ENCODE results near the gene INTS6L.

INTS6L gene

DNA sequence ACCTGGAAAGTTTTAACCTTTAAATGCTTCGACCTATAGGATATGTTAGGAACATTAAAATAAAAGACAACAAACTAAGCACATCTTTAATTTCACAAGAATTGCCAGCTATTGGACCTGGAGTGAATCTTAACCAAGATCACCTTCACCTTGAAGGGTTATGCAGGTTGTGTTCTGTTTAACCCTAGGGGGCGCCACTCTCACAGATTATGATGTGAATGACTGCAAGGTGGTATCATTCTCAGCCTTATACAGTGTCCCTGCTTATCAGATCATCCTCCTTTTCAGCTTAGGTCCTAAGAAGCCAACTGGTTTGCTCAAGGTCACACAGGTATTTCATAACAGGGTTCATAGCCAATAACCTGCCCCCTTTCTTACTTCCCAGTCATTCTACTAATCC lies 23.5 kb downstream of the INTS6L start:
- no peak overlapping the region for H3K4me3 ChIP-seq (ENCODE audit: severe bottlenecking)
- no peak overlapping the region for H3K27ac ChIP-seq (ENCODE audit: poor library complexity, severe bottlenecking)
- H3K9me3 ChIP-seq (ENCODE audit: severe bottlenecking) = no peaks in the 10 kb centered on the region
- TF ChIP-seq, protein P1, sequence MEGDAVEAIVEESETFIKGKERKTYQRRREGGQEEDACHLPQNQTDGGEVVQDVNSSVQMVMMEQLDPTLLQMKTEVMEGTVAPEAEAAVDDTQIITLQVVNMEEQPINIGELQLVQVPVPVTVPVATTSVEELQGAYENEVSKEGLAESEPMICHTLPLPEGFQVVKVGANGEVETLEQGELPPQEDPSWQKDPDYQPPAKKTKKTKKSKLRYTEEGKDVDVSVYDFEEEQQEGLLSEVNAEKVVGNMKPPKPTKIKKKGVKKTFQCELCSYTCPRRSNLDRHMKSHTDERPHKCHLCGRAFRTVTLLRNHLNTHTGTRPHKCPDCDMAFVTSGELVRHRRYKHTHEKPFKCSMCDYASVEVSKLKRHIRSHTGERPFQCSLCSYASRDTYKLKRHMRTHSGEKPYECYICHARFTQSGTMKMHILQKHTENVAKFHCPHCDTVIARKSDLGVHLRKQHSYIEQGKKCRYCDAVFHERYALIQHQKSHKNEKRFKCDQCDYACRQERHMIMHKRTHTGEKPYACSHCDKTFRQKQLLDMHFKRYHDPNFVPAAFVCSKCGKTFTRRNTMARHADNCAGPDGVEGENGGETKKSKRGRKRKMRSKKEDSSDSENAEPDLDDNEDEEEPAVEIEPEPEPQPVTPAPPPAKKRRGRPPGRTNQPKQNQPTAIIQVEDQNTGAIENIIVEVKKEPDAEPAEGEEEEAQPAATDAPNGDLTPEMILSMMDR (IDR thresholded peaks at IDR 0.05; ENCODE audit: poor library complexity, severe bottlenecking) = no peak
- no peak for DNase-seq (ENCODE audit: low spot score)
- no peaks in the 10 kb centered on the region for H3K27me3 ChIP-seq (ENCODE audit: insufficient read depth, poor library complexity, severe bottlenecking)
- no peaks in the 10 kb centered on the region for H3K36me3 ChIP-seq (ENCODE audit: low read depth)
- no peaks in the 10 kb centered on the region for H3K4me1 ChIP-seq (ENCODE audit: insufficient read depth, poor library complexity, severe bottlenecking)
- ATAC-seq (ENCODE audit: low read depth) = no peak

DNA sequence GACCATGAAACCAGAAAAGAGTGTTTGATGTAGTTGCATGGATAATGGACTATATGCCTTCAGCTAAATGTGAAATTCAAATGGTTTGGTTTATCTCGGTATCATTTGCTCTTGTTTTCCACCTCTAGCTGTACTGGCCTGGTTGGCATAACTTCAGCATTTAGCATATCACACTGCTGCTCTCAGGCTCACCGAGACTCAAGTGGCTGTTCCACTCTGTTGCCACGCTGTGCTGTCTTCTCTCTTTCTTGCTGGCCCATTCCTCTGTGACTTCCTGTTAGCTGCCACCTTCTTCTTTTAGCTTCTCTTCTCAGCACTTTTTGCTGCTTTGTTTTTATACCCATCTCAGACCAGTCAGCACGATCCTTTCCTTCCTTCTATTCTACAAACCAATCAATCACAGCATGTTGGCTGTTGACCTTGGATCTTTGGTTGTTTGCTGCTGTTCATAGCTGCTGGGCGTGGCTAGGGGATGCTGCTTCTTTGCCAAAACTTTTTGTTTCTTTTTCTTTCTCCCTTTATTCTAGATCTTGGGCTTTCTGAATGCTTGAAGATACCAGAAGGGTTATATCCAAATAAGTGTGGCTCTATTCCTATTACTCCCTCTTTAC lies 24.0 kb downstream of the INTS6L start:
- Histone ChIP-seq H3K4me3 (ENCODE audit: severe bottlenecking) (no peak overlapping the region), H3K9me3 (ENCODE audit: severe bottlenecking) (no peaks in the 10 kb centered on the region), H3K27ac (ENCODE audit: poor library complexity, severe bottlenecking) (no peak overlapping the region), H3K4me1 (ENCODE audit: insufficient read depth, poor library complexity, severe bottlenecking) (no peaks in the 10 kb centered on the region), H3K27me3 (ENCODE audit: insufficient read depth, poor library complexity, severe bottlenecking) (no peaks in the 10 kb centered on the region), H3K36me3 (ENCODE audit: low read depth) (no peaks in the 10 kb centered on the region)
- DNase-seq (ENCODE audit: low spot score) (no peak), ATAC-seq (ENCODE audit: low read depth) (no peak)
- TF ChIP-seq, protein P1 (IDR thresholded peaks at IDR 0.05; ENCODE audit: poor library complexity, severe bottlenecking) = no peak

DNA sequence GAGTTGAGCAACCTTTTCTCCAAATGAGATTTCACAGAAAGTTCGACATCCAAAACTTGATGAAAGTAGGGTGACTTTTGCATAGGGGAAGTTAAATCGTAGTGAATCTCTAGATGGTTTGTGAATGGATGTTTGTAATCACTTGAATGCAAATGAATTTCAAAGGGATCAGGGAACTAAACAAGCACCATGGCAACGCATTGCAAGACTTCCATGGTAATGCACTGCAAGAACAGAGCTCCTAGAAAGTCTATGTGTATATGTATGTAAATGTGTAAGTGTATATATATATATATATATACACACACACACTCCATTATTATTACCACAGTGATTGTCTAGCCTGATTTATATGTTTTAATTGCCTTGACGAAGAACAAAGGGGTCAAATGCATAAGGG lies 27.3 kb downstream of the INTS6L start:
- Histone ChIP-seq H3K27ac (ENCODE audit: poor library complexity, severe bottlenecking) (no peak overlapping the region), H3K27me3 (ENCODE audit: insufficient read depth, poor library complexity, severe bottlenecking) (no peaks in the 10 kb centered on the region), H3K9me3 (ENCODE audit: severe bottlenecking) (no peaks in the 10 kb centered on the region), H3K4me1 (ENCODE audit: insufficient read depth, poor library complexity, severe bottlenecking) (no peaks in the 10 kb centered on the region), H3K36me3 (ENCODE audit: low read depth) (no peaks in the 10 kb centered on the region), H3K4me3 (ENCODE audit: severe bottlenecking) (no peak overlapping the region)
- ATAC-seq (ENCODE audit: low read depth) = no peak
- TF ChIP-seq, protein P1 (IDR thresholded peaks at IDR 0.05; ENCODE audit: poor library complexity, severe bottlenecking) = no peak
- DNase-seq (ENCODE audit: low spot score) = no peak

DNA sequence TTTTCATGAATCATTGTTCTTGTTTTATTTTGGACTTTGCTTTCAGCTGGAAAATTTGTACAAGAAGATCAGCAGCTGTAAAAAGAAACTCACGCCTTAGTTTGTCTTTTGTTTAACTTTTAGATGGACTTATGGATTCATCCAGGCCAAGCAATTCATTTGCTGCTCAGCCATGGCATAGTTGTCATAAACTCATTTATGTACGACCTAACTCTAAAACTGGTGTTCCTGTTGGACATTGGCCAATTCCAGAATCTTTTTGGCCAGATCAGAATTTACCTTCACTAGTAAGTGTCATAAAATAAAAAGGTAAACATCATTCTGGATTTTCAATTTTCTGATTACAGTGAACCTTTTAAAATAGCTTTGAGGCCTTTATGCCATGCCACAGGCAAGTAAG lies 29.1 kb downstream of the INTS6L start:
- H3K4me1 ChIP-seq (ENCODE audit: insufficient read depth, poor library complexity, severe bottlenecking) = no peaks in the 10 kb centered on the region
- no peaks in the 10 kb centered on the region for H3K27me3 ChIP-seq (ENCODE audit: insufficient read depth, poor library complexity, severe bottlenecking)
- H3K4me3 ChIP-seq (ENCODE audit: severe bottlenecking) = no peak overlapping the region
- ATAC-seq (ENCODE audit: low read depth) (no peak), DNase-seq (ENCODE audit: low spot score) (no peak)
- TF ChIP-seq, protein P1 (IDR thresholded peaks at IDR 0.05; ENCODE audit: poor library complexity, severe bottlenecking) = no peak
- no peaks in the 10 kb centered on the region for H3K36me3 ChIP-seq (ENCODE audit: low read depth)
- no peak overlapping the region for H3K27ac ChIP-seq (ENCODE audit: poor library complexity, severe bottlenecking)
- H3K9me3 ChIP-seq (ENCODE audit: severe bottlenecking) = no peaks in the 10 kb centered on the region

DNA sequence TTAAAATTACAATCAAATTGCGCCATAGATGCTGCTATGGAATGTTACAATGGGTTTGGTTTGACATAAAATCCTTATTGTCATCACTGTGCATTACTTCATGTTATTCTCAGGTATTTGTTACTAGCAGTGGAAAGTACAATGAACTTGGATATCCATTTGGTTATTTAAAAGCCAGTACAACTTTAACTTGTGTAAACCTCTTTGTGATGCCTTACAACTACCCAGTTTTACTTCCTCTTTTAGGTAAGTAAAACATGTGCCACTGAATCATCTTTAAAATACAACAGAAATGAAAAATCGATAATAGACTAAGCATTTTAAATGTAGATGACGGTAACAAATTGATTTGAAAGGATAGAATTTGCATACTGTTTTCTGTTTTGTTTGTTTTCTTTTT lies 35.6 kb downstream of the INTS6L start:
- H3K36me3 ChIP-seq (ENCODE audit: low read depth) = no peaks in the 10 kb centered on the region
- ATAC-seq (ENCODE audit: low read depth) (no peak), DNase-seq (ENCODE audit: low spot score) (no peak)
- H3K4me3 ChIP-seq (ENCODE audit: severe bottlenecking) = no peak overlapping the region
- no peaks in the 10 kb centered on the region for H3K9me3 ChIP-seq (ENCODE audit: severe bottlenecking)
- H3K27me3 ChIP-seq (ENCODE audit: insufficient read depth, poor library complexity, severe bottlenecking) = no peaks in the 10 kb centered on the region
- H3K4me1 ChIP-seq (ENCODE audit: insufficient read depth, poor library complexity, severe bottlenecking) = no peaks in the 10 kb centered on the region
- TF ChIP-seq, protein P1 (IDR thresholded peaks at IDR 0.05; ENCODE audit: poor library complexity, severe bottlenecking) = no peak
- no peak overlapping the region for H3K27ac ChIP-seq (ENCODE audit: poor library complexity, severe bottlenecking)
